EH (cell line): ENCODE data around the gene PDE6B.
A peak's percentile ranks its signal among the peaks of the same experiment; 100 is the strongest.
"Not testable (repeated sequence)": the region's sequence is repeated elsewhere in the genome, so short reads cannot be mapped to it uniquely, and the experiment has no call there.

Experiments
- DNase-seq: peaks from one replicate; pipeline ENCODE4 v3.0.0-alpha.2; 2015; ENCODE audit warnings: low read depth

Gene PDE6B

GRCh38 chr4:704198-704891 lies 79.0 kb downstream of the PDE6B start:
- no peak for DNase-seq

GRCh38 chr4:704971-705277 lies 79.6 kb downstream of the PDE6B start:
- no peak for DNase-seq

GRCh38 chr4:705278-706082 lies 80.1 kb downstream of the PDE6B start, which contains the start of gene PCGF3:
PCGF3 (plus strand) TSS chr4:705832; CDS start chr4:733681, 27,849 bp downstream.
- DNase-seq: peak; percentile 95

- not testable (repeated sequence) for DNase-seq
Measured at GRCh38 chr4:706083-706633, 80.8 kb downstream of the PDE6B start.

- no peak for DNase-seq
Measured at GRCh38 chr4:706834-707598, 81.6 kb downstream of the PDE6B start.

GRCh38 chr4:707929-708630 lies 82.7 kb downstream of the PDE6B start:
- DNase-seq: no peak

GRCh38 chr4:708631-708933 lies 83.2 kb downstream of the PDE6B start:
- DNase-seq: no peak

GRCh38 chr4:709348-709747 lies 84.0 kb downstream of the PDE6B start:
- no peak for DNase-seq

GRCh38 chr4:710116-710515 lies 84.7 kb downstream of the PDE6B start:
- DNase-seq: no peak

GRCh38 chr4:710916-711315 lies 85.5 kb downstream of the PDE6B start:
- DNase-seq: no peak

- DNase-seq: no peak
Measured at GRCh38 chr4:712093-712492, 86.7 kb downstream of the PDE6B start.

GRCh38 chr4:712916-713632 lies 87.7 kb downstream of the PDE6B start:
- DNase-seq: no peak

- DNase-seq: no peak
Measured at GRCh38 chr4:714087-714486, 88.7 kb downstream of the PDE6B start.

GRCh38 chr4:717601-718320 lies 92.4 kb downstream of the PDE6B start:
- DNase-seq: no peak

GRCh38 chr4:718460-718859 lies 93.1 kb downstream of the PDE6B start:
- DNase-seq: no peak
